Measurements from ENCODE around the gene MYEOV.

Gene MYEOV

GRCh38 chr11:69294571-69295078 lies 670 bp downstream of the MYEOV start:
- peak overlapping the region; percentile 37 for H3K4me3 ChIP-seq (ENCODE audit: low read depth, low read length)
- no peak for TF ChIP-seq CTCF (IDR thresholded peaks at IDR 0.05; ENCODE audit: borderline replicate concordance, insufficient read depth, low read depth, low read length)

GRCh38 chr11:69295079-69295994 lies 1.4 kb downstream of the MYEOV start:
- peak overlapping the region; percentile 37 for H3K4me3 ChIP-seq (ENCODE audit: low read depth, low read length)
- TF ChIP-seq CTCF (IDR thresholded peaks at IDR 0.05; ENCODE audit: borderline replicate concordance, insufficient read depth, low read depth, low read length): no peak

GRCh38 chr11:69295995-69296889 lies 2.3 kb downstream of the MYEOV start:
- H3K4me3 ChIP-seq (ENCODE audit: low read depth, low read length): peak overlapping the region; percentile 33
- TF ChIP-seq CTCF (IDR thresholded peaks at IDR 0.05; ENCODE audit: borderline replicate concordance, insufficient read depth, low read depth, low read length): no peak

GRCh38 chr11:69296890-69297786 lies 3.2 kb downstream of the MYEOV start:
- no peak for TF ChIP-seq CTCF (IDR thresholded peaks at IDR 0.05; ENCODE audit: borderline replicate concordance, insufficient read depth, low read depth, low read length)
- peak overlapping the region; percentile 33 for H3K4me3 ChIP-seq (ENCODE audit: low read depth, low read length)

GRCh38 chr11:69297787-69298266 lies 3.9 kb downstream of the MYEOV start:
- H3K4me3 ChIP-seq (ENCODE audit: low read depth, low read length): peak overlapping the region; percentile 33
- TF ChIP-seq CTCF (IDR thresholded peaks at IDR 0.05; ENCODE audit: borderline replicate concordance, insufficient read depth, low read depth, low read length): no peak

Measured in GM12875 (cell line).